ENCODE data around the gene NSMCE4A. TPM values are rescaled to one million over a fixed set of nuclear protein-coding genes. Genes with fewer than 3 reads are reported as not detected.
"Not testable (repeated sequence)": the region's sequence is repeated elsewhere in the genome, so short reads cannot be mapped to it uniquely, and the experiment has no call there.

NSMCE4A gene
- total RNA-seq, 4 donors from 2014 or later: 71.1 to 152 (median 92.7) TPM

GRCh38 chr10:121942749-121943416 is 32.1 kb downstream of the NSMCE4A start:
- Histone ChIP-seq H3K36me3 (no peaks in the 10 kb centered on the region), H3K27me3 (no peaks in the 10 kb centered on the region), H3K9me3 (no peaks in the 10 kb centered on the region), H3K4me1 (peaks cover 0 to 12% (median 5%) of the 10 kb centered on the region in 4 donors), H3K27ac (peak overlapping the region; percentile 1 to 61 (median 28)), H3K4me3 (no peak overlapping the region)
- DNase-seq: no peak
- no peak for TF ChIP-seq CTCF (IDR thresholded peaks at IDR 0.05)
- TF ChIP-seq POLR2A (IDR thresholded peaks at IDR 0.05): no peak
- peak in 1 of 3 donors; percentile 9 for TF ChIP-seq POLR2AphosphoS5 (IDR thresholded peaks at IDR 0.05)
- intact Hi-C loops (cut with DNase I; ENCODE audit: low total_unique reads) (no loop called here), in situ Hi-C loops (cut with MboI; ENCODE audit: low pct_ligation_motif_present in 1 of 4, low pct_unique_long_range_greater_than_20kb in 1 of 4, low sequenced_read_pairs in 3 of 4) (no loop called here)
- 60% methylated on average over 2 of the region's 2 CpGs; no CpG with 5 or more reads in 1 of the 2 donors for WGBS, 2 donors (ENCODE audit: low coverage in 1 of 2)

GRCh38 chr10:121941532-121941931 is 33.5 kb downstream of the NSMCE4A start:
- Histone ChIP-seq H3K4me1 (peaks cover 0 to 18% (median 6%) of the 10 kb centered on the region in 4 donors), H3K27ac (no peak overlapping the region), H3K4me3 (no peak overlapping the region), H3K36me3 (no peaks in the 10 kb centered on the region), H3K9me3 (no peaks in the 10 kb centered on the region), H3K27me3 (no peaks in the 10 kb centered on the region)
- 76 to 80% methylated on average over 3 of the region's 3 CpGs for WGBS, 2 donors (ENCODE audit: low coverage in 1 of 2)
- DNase-seq: no peak
- intact Hi-C loops (cut with DNase I; ENCODE audit: low total_unique reads) (no loop called here), in situ Hi-C loops (cut with MboI; ENCODE audit: low pct_ligation_motif_present in 1 of 4, low pct_unique_long_range_greater_than_20kb in 1 of 4, low sequenced_read_pairs in 3 of 4) (no loop called here)
- TF ChIP-seq CTCF (IDR thresholded peaks at IDR 0.05) (no peak), POLR2A (IDR thresholded peaks at IDR 0.05) (no peak)

GRCh38 chr10:121936295-121936694 is 38.7 kb downstream of the NSMCE4A start:
- in situ Hi-C loops (cut with MboI; ENCODE audit: low pct_ligation_motif_present in 1 of 4, low pct_unique_long_range_greater_than_20kb in 1 of 4, low sequenced_read_pairs in 3 of 4): no loop called here
- WGBS, 2 donors (ENCODE audit: low coverage in 1 of 2): 84 to 100% methylated on average over 1 to 2 of the region's 2 CpGs
- Histone ChIP-seq H3K27me3 (no peaks in the 10 kb centered on the region), H3K36me3 (no peaks in the 10 kb centered on the region), H3K4me3 (no peak overlapping the region), H3K9me3 (no peaks in the 10 kb centered on the region), H3K27ac (peak overlapping the region; percentile 73 to 83 (median 80)), H3K4me1 (peaks cover 0 to 28% (median 15%) of the 10 kb centered on the region in 4 donors)
- no peak for TF ChIP-seq CTCF (IDR thresholded peaks at IDR 0.05)
- TF ChIP-seq EP300 (IDR thresholded peaks at IDR 0.05; ENCODE audit: low read depth): no peak
- no peak for TF ChIP-seq POLR2AphosphoS5 (IDR thresholded peaks at IDR 0.05)
- TF ChIP-seq POLR2A (IDR thresholded peaks at IDR 0.05): no peak
- intact Hi-C loops (cut with DNase I; ENCODE audit: low total_unique reads): no loop called here
- no peak for DNase-seq

- peak; percentile 76 for DNase-seq
- Histone ChIP-seq H3K27ac (peak overlapping the region; percentile 73 to 83 (median 80)), H3K9me3 (no peaks in the 10 kb centered on the region), H3K4me3 (no peak overlapping the region), H3K4me1 (peaks cover 3 to 34% (median 18%) of the 10 kb centered on the region in 4 donors), H3K27me3 (no peaks in the 10 kb centered on the region), H3K36me3 (no peaks in the 10 kb centered on the region)
- WGBS, 2 donors (ENCODE audit: low coverage in 1 of 2): 25 to 60% methylated on average over 1 to 7 of the region's 7 CpGs
- in situ Hi-C loops (cut with MboI; ENCODE audit: low pct_ligation_motif_present in 1 of 4, low pct_unique_long_range_greater_than_20kb in 1 of 4, low sequenced_read_pairs in 3 of 4) (no loop called here), intact Hi-C loops (cut with DNase I; ENCODE audit: low total_unique reads) (no loop called here)
- TF ChIP-seq EP300 (IDR thresholded peaks at IDR 0.05; ENCODE audit: low read depth) (peak; percentile 9), POLR2AphosphoS5 (IDR thresholded peaks at IDR 0.05) (peak in 2 of 3 donors; percentile 88 to 89), CTCF (IDR thresholded peaks at IDR 0.05) (no peak), POLR2A (IDR thresholded peaks at IDR 0.05) (peak; percentile 71)
Observed at GRCh38 chr10:121935702-121936101, 39.3 kb downstream of the NSMCE4A start.

GRCh38 chr10:121930268-121931085 is 44.5 kb downstream of the NSMCE4A start:
- intact Hi-C loops (cut with DNase I; ENCODE audit: low total_unique reads); DNase-seq; H3K36me3 ChIP-seq; H3K9me3 ChIP-seq; H3K27me3 ChIP-seq; H3K4me3 ChIP-seq; in situ Hi-C loops (cut with MboI; ENCODE audit: low pct_ligation_motif_present in 1 of 4, low pct_unique_long_range_greater_than_20kb in 1 of 4, low sequenced_read_pairs in 3 of 4): not testable (repeated sequence)
- peak overlapping the region; percentile 71 to 99 (median 98) for H3K27ac ChIP-seq
- peaks cover 7 to 52% (median 35%) of the 10 kb centered on the region in 4 donors for H3K4me1 ChIP-seq
- WGBS, 2 donors (ENCODE audit: low coverage in 1 of 2): 35 to 55% methylated on average over 6 to 11 of the region's 11 CpGs

- in situ Hi-C loops (cut with MboI; ENCODE audit: low pct_ligation_motif_present in 1 of 4, low pct_unique_long_range_greater_than_20kb in 1 of 4, low sequenced_read_pairs in 3 of 4); H3K27me3 ChIP-seq; DNase-seq; H3K9me3 ChIP-seq; H3K36me3 ChIP-seq: not testable (repeated sequence)
- H3K27ac ChIP-seq: peak overlapping the region; percentile 71 to 99 (median 98)
- intact Hi-C loops (cut with DNase I; ENCODE audit: low total_unique reads): loop anchor here (10.0 kb wide), 1 partner anchor 65 kb away; no protein-coding TSS in a partner anchor
- H3K4me3 ChIP-seq: peak overlapping the region in 1 of 4 donors; percentile 1
- whole genome bisulfite sequencing, 2 donors (ENCODE audit: low coverage in 1 of 2): 69 to 81% methylated on average over 14 of the region's 14 CpGs
- peaks cover 6 to 45% (median 33%) of the 10 kb centered on the region in 4 donors for H3K4me1 ChIP-seq
Observed at GRCh38 chr10:121929585-121930267, 45.3 kb downstream of the NSMCE4A start.
